Upper lobe of right lung (tissue), 1 donor: ENCODE measurements around the gene LYPD5. TPM values are rescaled to one million over a fixed set of nuclear protein-coding genes. Genes with fewer than 3 reads are reported as not detected.

Experiments
- ATAC-seq: fragments of 200-7000 bp; cut with Tn5 transposase; one replicate; pipeline ENCODE4 v1.9.1; 2020; ENCODE audit warnings: mild to moderate bottlenecking, moderate library complexity
- DNase-seq: peaks from one replicate; pipeline ENCODE4 v3.0.0-alpha.2; 2020
- H3K27ac ChIP-seq: fragments of 200-600 bp; one replicate; pipeline ENCODE4 v1.8.0; 2022
- H3K27me3 ChIP-seq: fragments of 200-600 bp; one replicate; pipeline ENCODE4 v1.8.0; 2022; ENCODE audit warnings: mild to moderate bottlenecking
- H3K36me3 ChIP-seq: fragments of 200-600 bp; one replicate; pipeline ENCODE4 v1.8.0; 2022
- H3K4me1 ChIP-seq: fragments of 200-600 bp; one replicate; pipeline ENCODE4 v1.8.0; 2022
- H3K4me3 ChIP-seq: fragments of 200-600 bp; one replicate; pipeline ENCODE4 v1.8.0; 2022; ENCODE audit warnings: mild to moderate bottlenecking
- H3K9me3 ChIP-seq: fragments of 200-600 bp; one replicate; pipeline ENCODE4 v1.8.0; 2022
- CTCF ChIP-seq: fragments of 200-600 bp; IDR thresholded peaks from one replicate; pipeline ENCODE4 v1.8.0; 2022; ENCODE audit warnings: antibody characterized with exemption
- intact Hi-C: fragments of 100-400 bp; cut with DNase I; formaldehyde crosslinking; loops from one replicate; pipeline ENCODE4 v1.11.0; 2022
- long read RNA-seq: library from polyadenylated mRNA; unstranded; transcript quantifications from one replicate; pipeline ENCODE4 v2.0.0, GENCODE V29; 2021
- total RNA-seq: library from RNA; stranded (reverse); fragmentation: NEBNext Ultra II Directional; extraction: Animal tissue kit (Norgen Biotek cat#: 25700); gene quantifications from one replicate; pipeline ENCODE4 v1.2.1, GENCODE V29; 2021
- donor health status: DM: no; HTN: yes; CAD: no; lungs with severe emphysema.

The LYPD5 gene
- 3.6 TPM for total RNA-seq
- long read RNA-seq, partial matches to known transcripts, result 0 of 6 reads
- long read RNA-seq, other reads (novel, unspliced or antisense), result 1 of 6 reads

DNA sequence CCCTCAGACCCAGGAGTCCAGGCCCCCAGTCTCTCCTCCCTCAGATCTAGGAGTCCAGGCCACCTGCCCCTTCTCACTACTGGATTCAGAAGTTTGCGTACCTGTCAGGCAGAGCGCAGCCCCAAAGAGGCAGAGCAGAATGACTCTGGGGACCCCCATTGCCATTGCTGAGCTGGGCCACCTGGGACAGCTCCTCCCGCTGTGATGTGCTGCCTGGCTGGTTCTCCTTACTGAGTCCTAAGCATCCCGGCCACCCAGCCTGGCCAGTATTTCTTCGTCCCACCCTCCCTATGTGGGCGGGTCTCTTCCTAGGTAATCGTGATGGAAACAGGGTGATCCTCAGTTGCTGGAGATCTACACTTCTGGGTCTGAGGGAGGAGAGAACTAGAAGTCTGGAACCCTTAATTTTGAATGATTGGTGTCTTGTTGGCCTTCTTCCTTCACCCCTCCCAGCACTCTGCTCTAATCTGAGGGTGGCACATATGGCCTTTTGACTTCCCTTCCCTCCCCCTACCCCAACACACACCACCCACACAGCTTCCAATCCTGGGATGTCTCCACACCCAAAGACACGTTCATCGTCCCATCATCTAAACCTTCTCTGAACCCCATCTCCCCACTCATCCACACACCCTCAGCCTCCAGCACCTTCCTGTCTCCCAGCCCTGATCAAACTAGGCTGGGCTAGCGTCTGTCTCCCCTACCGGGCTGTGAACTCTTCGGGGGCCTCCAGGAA lies at the start of gene LYPD5:
LYPD5 (minus strand) TSS at position 232 of the 736 bp plus-strand sequence; CDS start at position 165, 67 bp downstream.
- Histone ChIP-seq H3K9me3 (no peaks in the 10 kb centered on the region), H3K4me3 (no peak within 1 kb of the TSS), H3K36me3 (no peaks in the 10 kb centered on the region), H3K4me1 (peaks cover 8% of the 10 kb centered on the region), H3K27ac (no peak within 1 kb of the TSS), H3K27me3 (no peaks in the 10 kb centered on the region)
- intact Hi-C loops, result no loop called here
- ATAC-seq (no peak), DNase-seq (no peak)
- no peak for TF ChIP-seq CTCF

- no peak overlapping the region for H3K27ac ChIP-seq
- DNase-seq, result no peak
- TF ChIP-seq CTCF, result no peak
- H3K9me3 ChIP-seq, result peaks cover 76% of the 10 kb centered on the region
- no peaks in the 10 kb centered on the region for H3K4me1 ChIP-seq
- ATAC-seq, result no peak
- intact Hi-C loops, result no loop called here
- H3K4me3 ChIP-seq, result no peak overlapping the region
- H3K36me3 ChIP-seq, result peaks cover 11% of the 10 kb centered on the region
- H3K27me3 ChIP-seq, result no peaks in the 10 kb centered on the region
Measured at GRCh38 chr19:43848821-43849220, 46.6 kb upstream of the LYPD5 start.

- intact Hi-C loops, result no loop called here
- Histone ChIP-seq H3K36me3 (peaks cover 11% of the 10 kb centered on the region), H3K27me3 (no peaks in the 10 kb centered on the region), H3K4me1 (no peaks in the 10 kb centered on the region), H3K9me3 (peaks cover 81% of the 10 kb centered on the region), H3K4me3 (no peak overlapping the region), H3K27ac (no peak overlapping the region)
- no peak for ATAC-seq
- no peak for DNase-seq
- no peak for TF ChIP-seq CTCF
Measured at GRCh38 chr19:43847884-43848283, 45.6 kb upstream of the LYPD5 start.

DNA sequence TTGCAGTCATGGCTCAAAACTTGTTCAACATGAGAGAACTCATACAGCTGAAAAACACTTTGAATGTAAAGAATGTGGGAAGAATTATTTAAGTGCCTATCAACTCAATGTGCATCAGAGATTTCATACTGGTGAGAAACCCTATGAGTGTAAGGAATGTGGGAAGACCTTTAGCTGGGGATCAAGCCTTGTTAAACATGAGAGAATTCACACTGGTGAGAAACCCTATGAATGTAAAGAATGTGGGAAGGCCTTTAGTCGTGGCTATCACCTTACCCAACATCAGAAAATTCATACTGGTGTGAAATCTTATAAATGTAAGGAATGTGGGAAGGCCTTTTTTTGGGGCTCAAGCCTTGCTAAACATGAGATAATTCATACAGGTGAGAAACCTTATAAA lies 45.0 kb upstream of the LYPD5 start:
- peaks cover 15% of the 10 kb centered on the region for H3K36me3 ChIP-seq

GRCh38 chr19:43842007-43842406 lies 39.8 kb upstream of the LYPD5 start:
- no peak for TF ChIP-seq CTCF
- DNase-seq, result no peak
- Histone ChIP-seq H3K27ac (no peak overlapping the region), H3K4me3 (no peak overlapping the region), H3K9me3 (peaks cover 84% of the 10 kb centered on the region), H3K4me1 (no peaks in the 10 kb centered on the region), H3K27me3 (no peaks in the 10 kb centered on the region), H3K36me3 (peaks cover 53% of the 10 kb centered on the region)
- intact Hi-C loops, result no loop called here
- no peak for ATAC-seq

More for the DNA sequence above, 45.0 kb upstream of the LYPD5 start:
- no peaks in the 10 kb centered on the region for H3K4me1 ChIP-seq
- DNase-seq (no peak), ATAC-seq (no peak)
- H3K9me3 ChIP-seq, result peaks cover 85% of the 10 kb centered on the region
- no peak overlapping the region for H3K27ac ChIP-seq
- no peak for TF ChIP-seq CTCF
- intact Hi-C loops, result no loop called here
- H3K4me3 ChIP-seq, result no peak overlapping the region
- H3K27me3 ChIP-seq, result no peaks in the 10 kb centered on the region
